Epithelial cell of proximal tubule (primary cell): ENCODE measurements around the gene PXYLP1. TPM values are rescaled to one million over a fixed set of nuclear protein-coding genes. Genes with fewer than 3 reads are reported as not detected.

Experiments
- DNase-seq: peaks from one replicate; pipeline ENCODE4 v3.0.0-alpha.2; 2011; ENCODE audit warnings: low read depth
- H3K4me3 ChIP-seq: 2 replicates; pipeline ENCODE4 v1.5.1; 2011; ENCODE audit warnings: low read depth, mild to moderate bottlenecking, low read length
- total RNA-seq: library from RNA; depleted of rRNA; stranded (reverse); fragments of >200 nt; gene quantifications from 2 replicates; pipeline ENCODE4 v1.2.3, GENCODE V29; 2015
- TF ChIP-seq, protein P1 (sequence below): conservative IDR thresholded peaks from 2 replicates; pipeline ENCODE4 v1.5.1; 2012; ENCODE audit warnings: low read depth, mild to moderate bottlenecking, low read length

PXYLP1 gene
- total RNA-seq, 1 donor from 2014 or later, result 12.4 TPM

DNA sequence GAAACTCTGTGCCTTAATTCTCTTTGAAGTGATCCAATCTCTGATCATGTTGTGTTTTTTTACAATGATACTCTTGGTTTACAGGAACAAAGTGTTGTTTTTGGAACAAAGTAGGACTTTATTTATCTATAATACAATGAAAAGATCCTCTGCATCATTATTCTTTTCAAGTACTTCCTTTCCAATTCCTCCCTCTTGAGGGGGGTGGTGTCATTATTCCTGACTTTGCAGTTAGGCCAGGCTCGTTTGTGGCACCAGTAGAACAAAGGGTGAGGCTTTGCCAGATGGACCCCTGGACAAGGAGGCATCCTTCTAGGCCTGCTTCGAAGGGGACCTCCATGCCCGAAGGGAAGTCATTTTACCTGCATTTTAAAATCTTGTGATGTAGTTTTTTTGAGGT is 95.0 kb downstream of the PXYLP1 start:
- no peak for DNase-seq
- TF ChIP-seq, protein P1, sequence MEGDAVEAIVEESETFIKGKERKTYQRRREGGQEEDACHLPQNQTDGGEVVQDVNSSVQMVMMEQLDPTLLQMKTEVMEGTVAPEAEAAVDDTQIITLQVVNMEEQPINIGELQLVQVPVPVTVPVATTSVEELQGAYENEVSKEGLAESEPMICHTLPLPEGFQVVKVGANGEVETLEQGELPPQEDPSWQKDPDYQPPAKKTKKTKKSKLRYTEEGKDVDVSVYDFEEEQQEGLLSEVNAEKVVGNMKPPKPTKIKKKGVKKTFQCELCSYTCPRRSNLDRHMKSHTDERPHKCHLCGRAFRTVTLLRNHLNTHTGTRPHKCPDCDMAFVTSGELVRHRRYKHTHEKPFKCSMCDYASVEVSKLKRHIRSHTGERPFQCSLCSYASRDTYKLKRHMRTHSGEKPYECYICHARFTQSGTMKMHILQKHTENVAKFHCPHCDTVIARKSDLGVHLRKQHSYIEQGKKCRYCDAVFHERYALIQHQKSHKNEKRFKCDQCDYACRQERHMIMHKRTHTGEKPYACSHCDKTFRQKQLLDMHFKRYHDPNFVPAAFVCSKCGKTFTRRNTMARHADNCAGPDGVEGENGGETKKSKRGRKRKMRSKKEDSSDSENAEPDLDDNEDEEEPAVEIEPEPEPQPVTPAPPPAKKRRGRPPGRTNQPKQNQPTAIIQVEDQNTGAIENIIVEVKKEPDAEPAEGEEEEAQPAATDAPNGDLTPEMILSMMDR, result no peak

DNA sequence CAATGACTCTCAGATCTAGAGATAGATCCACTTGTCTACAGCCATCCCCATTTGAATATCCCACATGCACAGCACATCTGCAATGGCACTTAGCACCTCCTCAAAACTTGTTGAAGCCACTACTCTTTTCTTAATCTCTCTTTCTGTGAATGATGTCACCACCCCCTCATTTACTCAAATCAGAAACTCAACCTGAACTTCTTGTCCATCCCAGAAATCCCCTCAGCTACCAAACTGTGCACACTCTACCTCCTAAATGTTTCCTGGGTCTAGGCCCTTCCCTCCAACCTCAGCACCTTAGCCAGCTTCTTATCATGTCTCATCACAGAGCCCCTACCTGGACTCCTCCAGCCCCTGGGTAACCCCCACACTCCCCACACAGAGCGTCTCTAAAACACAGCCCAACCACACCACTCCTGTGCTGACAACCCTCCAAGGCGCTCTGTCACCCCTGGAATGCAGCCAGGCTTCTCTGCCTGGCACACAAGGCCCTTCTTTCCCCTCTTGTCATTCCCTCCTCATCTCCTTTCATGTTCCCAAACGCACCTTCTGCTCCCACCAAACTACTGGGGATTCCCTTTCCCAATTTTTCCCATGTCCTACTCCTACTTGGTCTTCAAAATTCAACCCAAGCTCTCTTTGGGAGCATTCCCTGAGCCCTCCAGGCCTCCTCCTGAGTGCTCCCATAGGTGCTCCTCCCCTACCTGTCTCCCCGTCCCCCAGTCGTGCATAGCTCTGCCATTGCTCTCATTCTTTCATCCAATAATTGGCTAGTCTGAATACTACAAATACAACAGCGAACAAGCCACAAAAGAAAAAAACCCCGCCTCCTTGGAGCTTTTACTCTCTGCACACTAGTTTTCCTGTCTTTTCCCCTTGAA is 96.9 kb downstream of the PXYLP1 start:
- DNase-seq, result no peak
- TF ChIP-seq, protein P1, result no peak
- peak overlapping the region; percentile 81 for H3K4me3 ChIP-seq

More for the DNA sequence above, 95.0 kb downstream of the PXYLP1 start:
- H3K4me3 ChIP-seq, result peak overlapping the region; percentile 81

DNA sequence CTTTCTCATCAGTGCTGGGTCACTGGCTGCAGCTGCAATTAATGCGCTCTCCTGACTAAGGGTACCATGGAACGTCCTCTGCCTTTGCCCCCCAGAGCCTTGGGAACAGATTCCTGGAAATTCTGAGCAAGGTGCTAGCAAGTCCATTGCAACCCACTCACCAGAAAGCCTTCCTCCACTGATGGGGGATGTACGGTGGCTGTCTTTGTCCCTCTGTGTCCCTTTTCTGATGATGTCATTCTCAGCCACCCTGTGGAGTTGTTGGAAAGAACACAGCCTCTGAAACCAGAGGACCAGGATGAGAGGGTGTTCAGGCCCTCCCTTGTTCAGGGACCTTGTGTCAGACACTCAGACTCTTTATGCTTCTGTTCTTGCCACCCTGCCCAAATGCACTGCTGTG is 98.6 kb downstream of the PXYLP1 start:
- TF ChIP-seq, protein P1, result no peak
- no peak for DNase-seq

DNA sequence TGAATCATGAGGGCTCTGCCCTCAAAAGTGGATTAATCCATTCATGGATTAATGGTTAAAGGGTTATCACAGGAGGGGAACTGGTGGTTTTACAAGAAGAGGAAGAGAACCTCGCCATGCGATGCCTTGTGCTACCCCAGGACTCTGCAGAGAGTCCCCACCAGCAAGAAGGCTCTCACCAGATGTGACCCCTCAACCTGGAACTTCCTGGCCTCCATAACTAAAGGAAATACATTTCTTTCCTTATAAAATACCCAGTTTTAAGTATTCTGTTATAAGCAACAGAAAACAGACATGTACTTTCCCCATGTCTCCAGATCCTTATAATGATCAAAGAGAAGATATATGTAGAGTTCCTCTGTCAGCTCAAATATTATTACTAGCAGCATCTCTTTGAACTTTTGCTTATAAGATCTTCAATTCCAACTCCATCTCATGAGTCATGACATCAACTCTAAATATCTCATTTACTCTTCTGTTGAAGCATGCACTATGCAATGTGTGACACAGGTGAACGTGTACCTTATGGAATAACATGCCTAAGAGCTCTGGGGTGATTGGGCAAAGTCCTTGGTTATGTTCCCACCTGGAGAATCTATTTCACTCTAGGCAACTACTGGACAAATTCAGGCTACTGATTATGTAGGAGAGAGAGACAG is 99.2 kb downstream of the PXYLP1 start:
- no peak for DNase-seq
- TF ChIP-seq, protein P1, result no peak
- no peak overlapping the region for H3K4me3 ChIP-seq

More for the DNA sequence above, 98.6 kb downstream of the PXYLP1 start:
- H3K4me3 ChIP-seq, result peak overlapping the region; percentile 5

DNA sequence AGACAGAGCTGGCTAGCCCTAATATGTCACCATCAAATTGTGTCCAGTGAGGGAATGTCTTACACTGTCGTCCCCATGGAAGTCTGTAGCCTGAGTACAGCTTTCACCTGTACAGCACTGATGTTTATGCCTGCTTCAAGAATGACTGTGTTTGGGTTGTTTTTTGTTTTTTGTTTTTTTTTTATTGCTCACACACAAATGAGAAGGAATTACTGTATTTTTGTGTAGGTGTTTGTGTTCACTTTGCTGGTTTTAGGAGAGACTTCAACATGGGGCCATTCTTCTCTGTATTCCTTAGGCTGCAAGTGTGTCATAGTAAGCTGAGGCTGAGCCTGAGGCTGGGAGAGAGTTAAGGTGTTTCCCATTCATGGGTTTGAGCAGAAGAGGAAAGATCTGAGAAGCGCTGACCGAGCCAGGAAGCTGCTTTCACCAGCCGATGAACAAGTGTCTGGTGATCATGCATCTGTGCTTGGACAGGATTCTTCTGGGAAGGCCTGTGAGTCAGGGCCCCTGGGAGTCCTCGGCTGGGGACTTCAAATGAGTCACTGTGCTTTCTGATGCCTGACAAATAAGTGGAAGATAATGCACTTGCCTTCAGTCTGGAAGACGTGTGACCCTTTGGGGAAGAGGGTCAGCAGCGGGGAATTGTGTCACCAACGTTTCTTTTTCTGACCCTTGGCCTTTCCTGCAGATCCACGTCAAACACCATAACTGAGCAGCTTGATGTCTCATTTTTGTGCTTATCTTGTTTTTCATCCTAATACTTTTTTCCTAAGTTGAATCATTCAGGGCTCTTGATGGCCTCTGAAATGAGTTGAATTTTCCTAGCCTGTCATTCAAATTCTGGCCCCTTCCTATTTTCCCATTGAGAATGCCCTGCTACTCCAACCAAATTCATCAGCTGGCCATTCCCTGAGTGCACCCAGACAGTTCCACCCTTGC is 100.0 kb downstream of the PXYLP1 start:
- TF ChIP-seq, protein P1, result no peak
- H3K4me3 ChIP-seq, result no peak overlapping the region
- DNase-seq, result peak; percentile 96

DNA sequence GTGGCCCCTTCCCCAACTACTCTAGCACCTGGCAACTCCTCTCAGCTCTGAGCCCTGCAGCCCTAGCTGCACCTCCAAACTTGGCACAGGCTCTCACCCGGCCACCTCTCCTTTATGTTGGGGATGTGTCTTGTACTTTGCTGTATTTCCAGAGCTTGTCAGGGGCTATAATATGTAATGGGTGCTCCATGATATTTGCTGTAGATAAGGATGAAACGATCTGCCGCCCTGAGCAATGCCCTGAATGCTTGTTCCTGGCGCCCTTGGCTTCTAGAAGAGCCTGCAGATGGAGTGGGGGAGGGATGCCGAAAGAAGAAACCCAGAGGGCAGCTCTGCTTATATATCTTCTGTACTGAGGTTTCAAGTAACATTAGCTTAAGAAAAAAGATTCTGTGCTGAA is 100.8 kb downstream of the PXYLP1 start:
- no peak overlapping the region for H3K4me3 ChIP-seq
- DNase-seq, result no peak
- TF ChIP-seq, protein P1, result no peak
